Measurements from ENCODE around the gene UBE2N. TPM values are rescaled to one million over a fixed set of nuclear protein-coding genes. Genes with fewer than 3 reads are reported as not detected.

The UBE2N gene
- total and polyA plus RNA-seq, 2 donors (not counting 3 experiments of a cell fraction or from before 2014, with no cell fraction given) = 59.2 to 125 TPM

- Histone ChIP-seq H3K9ac (replicated peaks; ENCODE audit: extremely low read depth, insufficient read depth, low read length) (no peak overlapping the region), H3K9me3 (replicated peaks; ENCODE audit: control insufficient read depth, insufficient read depth, low read length) (no peaks in the 10 kb centered on the region), H3K36me3 (ENCODE audit: control insufficient read depth in 2 of 2, extremely low read depth in 1 of 2, insufficient read depth in 2 of 2, low read length in 2 of 2) (no peaks in the 10 kb centered on the region), H3K9me1 (replicated peaks; ENCODE audit: control insufficient read depth, extremely low read depth, insufficient read depth, low read length) (no peaks in the 10 kb centered on the region), H3K4me1 (ENCODE audit: control insufficient read depth, extremely low read depth, insufficient read depth, low read length) (no peaks in the 10 kb centered on the region), H3K79me2 (ENCODE audit: control insufficient read depth, insufficient read depth, low read length) (no peaks in the 10 kb centered on the region), H3K4me3 (replicated peaks in 1 of 3; ENCODE audit: insufficient read depth in 1 of 3, low read depth in 1 of 3, low read length in 3 of 3) (no peak overlapping the region), H3K4me2 (ENCODE audit: insufficient read depth, low read length) (no peak overlapping the region), H2AFZ (ENCODE audit: low read depth, low read length) (no peak overlapping the region), H4K20me1 (replicated peaks; ENCODE audit: control insufficient read depth, extremely low read depth, insufficient read depth, low read length) (no peaks in the 10 kb centered on the region), H3K27ac (ENCODE audit: insufficient read depth, low read depth, low read length) (no peak overlapping the region), H3K27me3 (ENCODE audit: control insufficient read depth in 2 of 2, insufficient read depth in 2 of 2, low read length in 2 of 2) (no peaks in the 10 kb centered on the region)
- no peak for FAIRE-seq
- ChIA-PET POLR2A (interaction anchor here (0.7 kb wide), 1 partner anchor 161 kb away, joined by 3 read pairs; no protein-coding TSS in a partner anchor), CTCF (interaction anchor here (0.6 to 1.9 kb wide), 2 partner anchors 11 to 41 kb away, joined by 3 to 6 read pairs; no protein-coding TSS in a partner anchor)
- no TSS peak for BruUV-seq (replicated peaks)
- dilution Hi-C loops (cut with MboI; ENCODE audit: extremely low pct_ligation_motif_present, low sequenced_read_pairs) (no loop called here), intact Hi-C loops (cut with micrococcal nuclease) (no loop called here)
- no peak for DNase-seq (ENCODE audit: low read depth, low spot score)
- no peak for TF ChIP-seq POLR2A (IDR thresholded peaks at IDR 0.05; ENCODE audit: low read depth, low read length)
- no peak for TF ChIP-seq CTCF (IDR thresholded peaks at IDR 0.05; ENCODE audit: extremely low read depth in 1 of 2, insufficient read depth in 1 of 2, low read depth in 1 of 2, low read length in 2 of 2)
- TF ChIP-seq MYC (IDR thresholded peaks at IDR 0.05; ENCODE audit: low read depth, low read length) = no peak
- TF ChIP-seq, protein P1, sequence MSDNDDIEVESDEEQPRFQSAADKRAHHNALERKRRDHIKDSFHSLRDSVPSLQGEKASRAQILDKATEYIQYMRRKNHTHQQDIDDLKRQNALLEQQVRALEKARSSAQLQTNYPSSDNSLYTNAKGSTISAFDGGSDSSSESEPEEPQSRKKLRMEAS (IDR thresholded peaks at IDR 0.05; ENCODE audit: insufficient read depth, insufficient read length) = no peak
- TF ChIP-seq FOS (IDR thresholded peaks at IDR 0.05; ENCODE audit: borderline replicate concordance, insufficient read depth, low read length) = no peak
- no peak for TF ChIP-seq EZH2 (IDR thresholded peaks at IDR 0.05; ENCODE audit: borderline replicate concordance, low read depth, low read length, severe bottlenecking)
- no peak for TF ChIP-seq JUN (IDR thresholded peaks at IDR 0.05; ENCODE audit: borderline replicate concordance, insufficient read depth, insufficient read length, low read depth)
- no peak for TF ChIP-seq POLR2AphosphoS5 (IDR thresholded peaks at IDR 0.05; ENCODE audit: insufficient read depth, low read depth, low read length)
- no peak for TF ChIP-seq GATA2 (IDR thresholded peaks at IDR 0.05; ENCODE audit: insufficient read depth, insufficient read length, low read depth, low read length)
Observed at GRCh38 chr12:93461503-93461902, 19.8 kb upstream of the UBE2N start.

Data from endothelial cell of umbilical vein (primary cell).